ENCODE data around the gene PCLO. TPM values are rescaled to one million over a fixed set of nuclear protein-coding genes. Genes with fewer than 3 reads are reported as not detected.
A peak's percentile ranks its signal among the peaks of the same experiment; 100 is the strongest.

Gene PCLO
- total RNA-seq, 2 experiments from 2014 or later, result 0.35 to 1.4 TPM

- H3K9me3 ChIP-seq (ENCODE audit: low read length), result no peaks in the 10 kb centered on the region
- DNase-seq (ENCODE audit: low spot score), result no peak
- no peaks in the 10 kb centered on the region for H3K36me3 ChIP-seq (ENCODE audit: insufficient read depth, low read length)
- no peak overlapping the region for H3K4me2 ChIP-seq (ENCODE audit: low read length)
- no peaks in the 10 kb centered on the region for H4K20me1 ChIP-seq (ENCODE audit: insufficient read depth, low read length)
- TF ChIP-seq EZH2phosphoT487 (IDR thresholded peaks at IDR 0.05; ENCODE audit: borderline replicate concordance, low read depth, low read length), result no peak
- no peak for TF ChIP-seq CTCF (conservative IDR thresholded peaks at IDR 0.05; ENCODE audit: low read length)
- no TSS peak for BruUV-seq (replicated peaks)
- no peaks in the 10 kb centered on the region for H3K9me2 ChIP-seq (ENCODE audit: insufficient read depth, low read length)
- intact Hi-C loops (cut with micrococcal nuclease; ENCODE audit: unreplicated experiment), result no loop called here
- POLR2A ChIA-PET, result interaction anchor here (0.9 to 1.1 kb wide), 3 partner anchors 11 to 36 kb away, joined by 3 to 4 read pairs (median 3); no protein-coding TSS in a partner anchor
- H3K79me2 ChIP-seq (ENCODE audit: insufficient read depth, low read depth, low read length), result no peaks in the 10 kb centered on the region
- peak overlapping the region; percentile 31; the same call in 1 of the 2 replicates for H2AFZ ChIP-seq (ENCODE audit: low read length)
- peaks cover 7% of the 10 kb centered on the region for H3K4me1 ChIP-seq (ENCODE audit: insufficient read depth, low read length, poor library complexity, severe bottlenecking)
- CTCF ChIA-PET (ENCODE audit: unreplicated experiment), result interaction anchor here (0.5 kb wide), 1 partner anchor 9 kb away, joined by 3 read pairs; no protein-coding TSS in a partner anchor
- no peak overlapping the region for H3K4me3 ChIP-seq (ENCODE audit: low read depth, low read length, poor library complexity, severe bottlenecking)
- H3K27ac ChIP-seq (ENCODE audit: low read depth, low read length, poor library complexity, severe bottlenecking), result no peak overlapping the region
Observed at GRCh38 chr7:82965088-82966036, 197.3 kb downstream of the PCLO start.

GRCh38 chr7:82964150-82964882 is 198.4 kb downstream of the PCLO start:
- Histone ChIP-seq H3K4me1 (ENCODE audit: insufficient read depth, low read length, poor library complexity, severe bottlenecking) (peaks cover 7% of the 10 kb centered on the region), H3K27ac (ENCODE audit: low read depth, low read length, poor library complexity, severe bottlenecking) (peak overlapping the region; percentile 30), H4K20me1 (ENCODE audit: insufficient read depth, low read length) (no peaks in the 10 kb centered on the region), H3K79me2 (ENCODE audit: insufficient read depth, low read depth, low read length) (no peaks in the 10 kb centered on the region), H3K4me2 (ENCODE audit: low read length) (peak overlapping the region; percentile 33; the same call in 1 of the 2 replicates), H3K4me3 (ENCODE audit: low read depth, low read length, poor library complexity, severe bottlenecking) (no peak overlapping the region), H2AFZ (ENCODE audit: low read length) (peak overlapping the region; percentile 72; the same call in 1 of the 2 replicates), H3K9me3 (ENCODE audit: low read length) (no peaks in the 10 kb centered on the region), H3K9me2 (ENCODE audit: insufficient read depth, low read length) (no peaks in the 10 kb centered on the region), H3K36me3 (ENCODE audit: insufficient read depth, low read length) (no peaks in the 10 kb centered on the region)
- peak; percentile 26 for DNase-seq (ENCODE audit: low spot score)
- intact Hi-C loops (cut with micrococcal nuclease; ENCODE audit: unreplicated experiment), result no loop called here
- POLR2A ChIA-PET, result interaction anchor here (0.9 to 1.1 kb wide), 3 partner anchors 15 to 35 kb away, joined by 3 to 4 read pairs (median 3); no protein-coding TSS in a partner anchor
- CTCF ChIA-PET (ENCODE audit: unreplicated experiment), result no interaction called here
- no TSS peak for BruUV-seq (replicated peaks)
- no peak for TF ChIP-seq EZH2phosphoT487 (IDR thresholded peaks at IDR 0.05; ENCODE audit: borderline replicate concordance, low read depth, low read length)
- TF ChIP-seq CTCF (conservative IDR thresholded peaks at IDR 0.05; ENCODE audit: low read length), result no peak
